ENCODE results near the gene CD300LG. TPM values are rescaled to one million over a fixed set of nuclear protein-coding genes. Genes with fewer than 3 reads are reported as not detected.
A peak's percentile ranks its signal among the peaks of the same experiment; 100 is the strongest.
"Not testable (repeated sequence)": the region's sequence is repeated elsewhere in the genome, so short reads cannot be mapped to it uniquely, and the experiment has no call there.

CD300LG gene
- total and polyA plus RNA-seq, 7 experiments from 2014 or later = not detected

DNA sequence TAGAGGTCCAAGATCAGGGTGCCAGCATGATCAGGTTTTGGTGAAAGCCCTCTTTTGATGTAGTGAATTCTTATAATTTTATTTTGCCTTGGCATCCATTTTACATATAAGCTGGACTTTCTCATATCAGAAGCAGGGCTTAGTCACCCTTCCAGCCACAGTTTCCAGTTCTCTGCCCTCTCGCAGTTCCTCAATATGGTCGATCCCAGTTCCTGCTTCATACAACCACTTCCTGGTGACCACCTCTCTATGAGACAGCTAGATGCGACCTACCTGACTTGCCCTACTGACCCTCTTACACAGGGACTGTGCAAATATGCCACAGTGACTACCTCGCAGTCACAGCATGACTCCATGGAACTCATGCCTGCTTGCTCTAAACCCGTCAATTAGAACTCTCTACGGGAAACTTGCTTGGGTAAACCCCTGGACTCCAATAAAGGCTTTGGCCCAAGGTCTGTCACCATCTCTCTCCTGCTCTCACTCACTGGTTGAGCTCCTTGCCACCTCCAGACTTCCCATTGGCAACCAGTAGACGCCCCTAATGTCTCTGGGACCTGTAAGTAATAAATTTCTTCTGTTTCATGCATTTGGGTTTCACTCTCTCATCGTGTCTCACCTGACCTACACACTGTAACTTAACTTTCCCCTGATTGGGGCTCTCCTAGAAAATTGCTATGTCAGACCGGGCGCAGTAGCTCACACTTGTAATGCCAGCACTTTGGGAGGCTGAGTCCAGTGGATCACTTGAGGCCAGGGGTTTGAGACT lies 21.4 kb downstream of the CD300LG start:
- Mint-ChIP-seq H3K27ac (peak overlapping the region in 1 of 9 donors; percentile 12), H3K9me3 (peaks cover 0 to 6% (median 0%) of the 10 kb centered on the region in 11 donors), H3K36me3 (no peaks in the 10 kb centered on the region), H3K4me3 (no peak overlapping the region), H3K4me1 (peaks cover 0 to 2% (median 0%) of the 10 kb centered on the region in 7 donors), H3K27me3 (peaks cover 5 to 35% (median 23%) of the 10 kb centered on the region in 5 donors)
- CTCF ChIA-PET = interaction anchor here (0.8 kb wide), 1 partner anchor 11 kb away, joined by 3 read pairs; no protein-coding TSS in a partner anchor
- POLR2A ChIA-PET = interaction anchor here (0.6 kb wide), 1 partner anchor 184 kb away, joined by 3 read pairs; no protein-coding TSS in a partner anchor
- no peaks in the 10 kb centered on the region for H3K9me3 ChIP-seq (ENCODE audit: control insufficient read depth in 2 of 3, low read length in 3 of 3)
- H3K4me3 ChIP-seq (ENCODE audit: low read length) = no peak overlapping the region
- peak; percentile 47 for ATAC-seq
- H3K27me3 ChIP-seq (ENCODE audit: control insufficient read depth in 2 of 2, insufficient read depth in 2 of 2, low read length in 2 of 2) = peaks cover 0 to 4% of the 10 kb centered on the region in 2 donors
- no peak overlapping the region for H3K27ac ChIP-seq (ENCODE audit: low read depth, low read length)
- no peak for DNase-seq
- intact Hi-C loops (cut with micrococcal nuclease) = no loop called here
- H3K36me3 ChIP-seq (ENCODE audit: control insufficient read depth in 2 of 3, insufficient read depth in 3 of 3, low read length in 3 of 3) = no peaks in the 10 kb centered on the region
- H3K4me1 ChIP-seq (ENCODE audit: control insufficient read depth in 2 of 2, insufficient read depth in 2 of 2, low read length in 2 of 2) = no peaks in the 10 kb centered on the region

DNA sequence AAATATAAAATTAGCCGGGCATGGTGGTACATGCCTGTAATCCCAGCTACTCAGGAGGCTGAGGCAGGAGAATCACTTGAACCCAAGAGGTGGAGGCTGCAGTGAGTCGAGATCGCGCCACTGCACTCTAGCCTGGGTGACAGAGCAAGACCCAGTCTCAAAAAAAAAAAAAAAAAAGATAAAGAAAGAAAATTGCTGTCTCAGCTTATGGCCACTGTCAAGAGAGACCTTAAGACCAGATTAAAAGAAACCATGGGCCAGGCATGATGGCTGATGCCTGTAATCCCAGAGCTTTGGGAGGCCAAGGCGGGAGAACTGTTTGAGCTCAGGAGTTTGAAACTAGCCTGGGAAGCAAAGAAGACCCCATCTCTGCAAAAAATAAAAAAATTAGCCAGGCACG lies 22.1 kb downstream of the CD300LG start:
- DNase-seq; H3K27ac Mint-ChIP-seq; H3K4me1 ChIP-seq (ENCODE audit: control insufficient read depth in 2 of 2, insufficient read depth in 2 of 2, low read length in 2 of 2); ATAC-seq; H3K9me3 Mint-ChIP-seq; H3K36me3 Mint-ChIP-seq; intact Hi-C loops (cut with micrococcal nuclease); H3K4me1 Mint-ChIP-seq; H3K27me3 ChIP-seq (ENCODE audit: control insufficient read depth in 2 of 2, insufficient read depth in 2 of 2, low read length in 2 of 2); H3K9me3 ChIP-seq (ENCODE audit: control insufficient read depth in 2 of 3, low read length in 3 of 3); H3K4me3 Mint-ChIP-seq; H3K4me3 ChIP-seq (ENCODE audit: low read length); H3K27ac ChIP-seq (ENCODE audit: low read depth, low read length); CTCF ChIA-PET; H3K36me3 ChIP-seq (ENCODE audit: control insufficient read depth in 2 of 3, insufficient read depth in 3 of 3, low read length in 3 of 3): not testable (repeated sequence)
- POLR2A ChIA-PET = interaction anchor here (0.6 kb wide), 1 partner anchor 183 kb away, joined by 3 read pairs; no protein-coding TSS in a partner anchor
- H3K27me3 Mint-ChIP-seq = peaks cover 5 to 37% (median 23%) of the 10 kb centered on the region in 5 donors

DNA sequence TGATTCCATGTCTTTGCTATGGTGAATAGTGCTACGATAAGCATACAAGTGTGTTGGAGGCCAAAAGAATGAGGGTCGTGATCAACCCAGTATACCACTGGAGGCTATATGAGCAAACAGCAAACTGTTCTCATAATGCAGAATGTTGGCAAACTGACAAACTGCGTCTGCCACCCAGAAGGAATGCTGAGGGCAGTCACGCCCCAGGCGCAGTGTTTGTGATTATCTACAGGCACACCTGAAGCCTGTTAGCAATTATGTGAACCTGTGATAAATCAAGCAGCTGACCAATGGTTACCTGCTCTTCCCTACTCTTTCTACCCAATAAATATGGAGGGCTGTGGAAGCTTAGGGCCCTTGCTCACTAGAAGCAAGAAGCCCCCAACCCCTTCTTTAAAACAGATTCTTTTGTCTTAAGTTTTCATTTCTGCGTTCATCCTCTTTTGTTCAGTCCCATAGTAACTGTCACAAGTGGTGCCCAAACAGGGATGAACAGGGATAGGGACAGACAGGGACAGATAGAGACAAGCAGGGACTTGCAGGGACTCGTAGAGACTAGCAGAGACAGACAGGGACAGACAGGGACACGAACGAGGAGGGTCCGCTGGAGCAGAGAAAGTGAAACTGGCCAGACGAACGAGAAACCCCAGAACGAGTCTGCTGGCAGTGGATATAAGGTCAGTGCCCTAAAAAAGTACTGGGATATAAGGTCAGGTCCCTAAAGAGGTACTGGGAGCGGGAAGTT lies 25.1 kb downstream of the CD300LG start:
- H3K36me3 Mint-ChIP-seq = no peaks in the 10 kb centered on the region
- no peaks in the 10 kb centered on the region for H3K4me1 Mint-ChIP-seq
- no peak overlapping the region for H3K4me3 ChIP-seq (ENCODE audit: low read length)
- intact Hi-C loops (cut with micrococcal nuclease) = no loop called here
- POLR2A ChIA-PET = no interaction called here
- no peaks in the 10 kb centered on the region for H3K36me3 ChIP-seq (ENCODE audit: control insufficient read depth in 2 of 3, insufficient read depth in 3 of 3, low read length in 3 of 3)
- no peak for ATAC-seq
- CTCF ChIA-PET = no interaction called here
- no peak for DNase-seq
- H3K27ac Mint-ChIP-seq = peak overlapping the region in 1 of 9 donors; percentile 51
- peaks cover 5 to 27% (median 21%) of the 10 kb centered on the region in 5 donors for H3K27me3 Mint-ChIP-seq
- no peaks in the 10 kb centered on the region for H3K9me3 ChIP-seq (ENCODE audit: control insufficient read depth in 2 of 3, low read length in 3 of 3)
- H3K9me3 Mint-ChIP-seq = peaks cover 0 to 6% (median 0%) of the 10 kb centered on the region in 11 donors
- peaks cover 0 to 4% of the 10 kb centered on the region in 2 donors for H3K27me3 ChIP-seq (ENCODE audit: control insufficient read depth in 2 of 2, insufficient read depth in 2 of 2, low read length in 2 of 2)
- no peak overlapping the region for H3K27ac ChIP-seq (ENCODE audit: low read depth, low read length)
- H3K4me3 Mint-ChIP-seq = no peak overlapping the region
- H3K4me1 ChIP-seq (ENCODE audit: control insufficient read depth in 2 of 2, insufficient read depth in 2 of 2, low read length in 2 of 2) = no peaks in the 10 kb centered on the region

DNA sequence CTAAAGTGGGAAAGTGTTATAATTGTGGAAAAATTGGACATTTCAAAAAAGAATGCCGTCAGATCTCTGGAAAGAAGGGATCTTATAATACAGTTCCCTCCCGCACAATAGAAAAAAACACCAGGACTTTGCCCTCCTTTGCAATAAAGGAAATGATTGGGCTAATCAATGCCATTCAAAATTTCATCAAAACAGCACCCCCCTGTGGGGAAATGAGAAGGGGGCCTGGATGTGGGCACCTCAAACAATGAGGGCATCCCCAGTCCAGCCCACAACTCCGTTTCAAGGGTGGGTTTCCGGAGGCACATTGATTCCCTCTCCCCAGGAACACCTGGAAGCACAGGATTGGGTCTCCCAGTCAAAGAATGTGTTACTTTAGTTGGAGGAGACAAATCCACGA lies 26.1 kb downstream of the CD300LG start:
- ATAC-seq (no peak), DNase-seq (no peak)
- no peak overlapping the region for H3K4me3 Mint-ChIP-seq
- H3K27me3 ChIP-seq (ENCODE audit: control insufficient read depth in 2 of 2, insufficient read depth in 2 of 2, low read length in 2 of 2) = peaks cover 0 to 4% of the 10 kb centered on the region in 2 donors
- CTCF ChIA-PET = no interaction called here
- POLR2A ChIA-PET = no interaction called here
- H3K4me3 ChIP-seq (ENCODE audit: low read length) = no peak overlapping the region
- no peaks in the 10 kb centered on the region for H3K4me1 Mint-ChIP-seq
- H3K36me3 ChIP-seq (ENCODE audit: control insufficient read depth in 2 of 3, insufficient read depth in 3 of 3, low read length in 3 of 3) = no peaks in the 10 kb centered on the region
- H3K9me3 Mint-ChIP-seq = peaks cover 0 to 6% (median 0%) of the 10 kb centered on the region in 11 donors
- no peaks in the 10 kb centered on the region for H3K36me3 Mint-ChIP-seq
- H3K27ac Mint-ChIP-seq = no peak overlapping the region
- no peaks in the 10 kb centered on the region for H3K9me3 ChIP-seq (ENCODE audit: control insufficient read depth in 2 of 3, low read length in 3 of 3)
- intact Hi-C loops (cut with micrococcal nuclease) = no loop called here
- no peaks in the 10 kb centered on the region for H3K4me1 ChIP-seq (ENCODE audit: control insufficient read depth in 2 of 2, insufficient read depth in 2 of 2, low read length in 2 of 2)
- H3K27ac ChIP-seq (ENCODE audit: low read depth, low read length) = no peak overlapping the region
- peaks cover 5 to 22% (median 21%) of the 10 kb centered on the region in 5 donors for H3K27me3 Mint-ChIP-seq

DNA sequence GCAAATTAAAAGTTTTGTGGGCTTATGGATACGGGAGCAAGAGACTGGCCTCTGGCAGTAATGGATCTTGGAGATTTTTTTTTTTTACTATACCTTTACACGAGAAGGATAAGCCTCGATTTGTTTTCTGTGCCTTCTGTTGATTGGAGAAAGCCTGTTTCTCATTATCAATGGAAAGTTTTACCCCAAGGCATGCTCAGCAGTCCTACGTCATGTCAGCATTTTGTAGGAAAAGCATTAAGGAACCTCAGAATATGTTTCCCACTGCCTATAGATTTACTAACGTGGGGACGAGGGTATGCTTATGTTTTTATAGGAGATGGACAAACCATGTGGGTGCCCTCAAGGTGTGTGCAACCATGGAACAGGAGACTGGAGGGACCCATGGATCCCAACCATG lies 26.8 kb downstream of the CD300LG start:
- ATAC-seq = no peak
- H3K27ac Mint-ChIP-seq = no peak overlapping the region
- POLR2A ChIA-PET = no interaction called here
- Histone ChIP-seq H3K36me3 (ENCODE audit: control insufficient read depth in 2 of 3, insufficient read depth in 3 of 3, low read length in 3 of 3) (no peaks in the 10 kb centered on the region), H3K9me3 (ENCODE audit: control insufficient read depth in 2 of 3, low read length in 3 of 3) (no peaks in the 10 kb centered on the region), H3K27ac (ENCODE audit: low read depth, low read length) (no peak overlapping the region), H3K4me1 (ENCODE audit: control insufficient read depth in 2 of 2, insufficient read depth in 2 of 2, low read length in 2 of 2) (no peaks in the 10 kb centered on the region), H3K27me3 (ENCODE audit: control insufficient read depth in 2 of 2, insufficient read depth in 2 of 2, low read length in 2 of 2) (no peaks in the 10 kb centered on the region), H3K4me3 (ENCODE audit: low read length) (no peak overlapping the region)
- no peaks in the 10 kb centered on the region for H3K36me3 Mint-ChIP-seq
- CTCF ChIA-PET = no interaction called here
- DNase-seq = no peak
- H3K9me3 Mint-ChIP-seq = peaks cover 0 to 1% (median 0%) of the 10 kb centered on the region in 11 donors
- H3K27me3 Mint-ChIP-seq = peaks cover 5 to 15% (median 14%) of the 10 kb centered on the region in 5 donors
- H3K4me3 Mint-ChIP-seq = no peak overlapping the region
- intact Hi-C loops (cut with micrococcal nuclease) = no loop called here
- H3K4me1 Mint-ChIP-seq = no peaks in the 10 kb centered on the region

DNA sequence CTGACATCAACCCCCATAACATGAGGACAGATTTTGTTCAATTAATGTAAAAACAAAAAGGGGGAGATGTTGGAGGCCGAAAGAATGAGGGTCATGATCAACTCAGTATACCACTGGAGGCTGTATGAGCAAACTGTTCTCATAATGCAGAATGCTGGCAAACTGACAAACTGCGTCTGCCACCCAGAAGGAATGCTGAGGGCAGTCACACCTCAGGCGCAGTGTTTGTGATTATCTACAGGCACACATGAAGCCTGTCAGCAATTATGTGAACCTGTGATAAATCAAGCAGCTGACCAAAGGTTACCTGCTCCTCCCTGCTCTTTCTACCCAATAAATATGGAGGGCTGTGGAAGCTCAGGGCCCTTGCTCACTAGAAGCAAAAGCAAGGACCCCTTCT lies 27.3 kb downstream of the CD300LG start:
- no peaks in the 10 kb centered on the region for H3K27me3 ChIP-seq (ENCODE audit: control insufficient read depth in 2 of 2, insufficient read depth in 2 of 2, low read length in 2 of 2)
- CTCF ChIA-PET = interaction anchor here (0.7 kb wide), 1 partner anchor 165 kb away, joined by 3 read pairs; no protein-coding TSS in a partner anchor
- Mint-ChIP-seq H3K4me3 (no peak overlapping the region), H3K27me3 (peaks cover 5 to 16% (median 11%) of the 10 kb centered on the region in 5 donors), H3K27ac (no peak overlapping the region), H3K36me3 (no peaks in the 10 kb centered on the region), H3K9me3 (peaks cover 0 to 1% (median 0%) of the 10 kb centered on the region in 11 donors), H3K4me1 (peaks cover 0 to 1% (median 0%) of the 10 kb centered on the region in 7 donors)
- H3K9me3 ChIP-seq (ENCODE audit: control insufficient read depth in 2 of 3, low read length in 3 of 3) = no peaks in the 10 kb centered on the region
- H3K36me3 ChIP-seq (ENCODE audit: control insufficient read depth in 2 of 3, insufficient read depth in 3 of 3, low read length in 3 of 3) = no peaks in the 10 kb centered on the region
- no peak overlapping the region for H3K27ac ChIP-seq (ENCODE audit: low read depth, low read length)
- H3K4me3 ChIP-seq (ENCODE audit: low read length) = no peak overlapping the region
- POLR2A ChIA-PET = no interaction called here
- ATAC-seq (no peak), DNase-seq (no peak)
- intact Hi-C loops (cut with micrococcal nuclease) = no loop called here
- no peaks in the 10 kb centered on the region for H3K4me1 ChIP-seq (ENCODE audit: control insufficient read depth in 2 of 2, insufficient read depth in 2 of 2, low read length in 2 of 2)

All from naive thymus-derived CD4-positive, alpha-beta T cell (primary cell).